Endodermal cell (in vitro differentiated cells): ENCODE data around the gene CDH13. TPM values are rescaled to one million over a fixed set of nuclear protein-coding genes. Genes with fewer than 3 reads are reported as not detected.
A peak's percentile ranks its signal among the peaks of the same experiment; 100 is the strongest.

Experiments
- DNase-seq: peaks from one replicate; pipeline ENCODE4 v3.0.0-alpha.2; 2017
- H3K27ac ChIP-seq: 2 replicates; pipeline ENCODE4 v1.5.1; 2013; ENCODE audit warnings: mild to moderate bottlenecking, low read depth, low read length, moderate library complexity
- H3K27me3 ChIP-seq: 2 replicates; pipeline ENCODE4 v1.6.1; 2013; ENCODE audit warnings: mild to moderate bottlenecking, low read length, moderate library complexity; ENCODE audit not compliant: insufficient read depth, control insufficient read depth, poor library complexity, severe bottlenecking
- H3K36me3 ChIP-seq: 2 replicates; pipeline ENCODE4 v1.7.0; 2013; ENCODE audit warnings: mild to moderate bottlenecking, low read length, moderate library complexity; ENCODE audit not compliant: control insufficient read depth, insufficient read depth
- H3K4me1 ChIP-seq: one replicate; pipeline ENCODE4 v1.7.0; 2013; ENCODE audit warnings: low read length; ENCODE audit not compliant: control insufficient read depth, insufficient read depth
- H3K4me3 ChIP-seq: 2 replicates; pipeline ENCODE4 v1.5.1; 2013; ENCODE audit warnings: mild to moderate bottlenecking, low read length, moderate library complexity
- H3K9ac ChIP-seq: 2 replicates; pipeline ENCODE4 v1.6.1; 2013; ENCODE audit warnings: mild to moderate bottlenecking, low read length, moderate library complexity; ENCODE audit not compliant: poor library complexity, severe bottlenecking; ENCODE audit errors: extremely low read depth
- H3K9me3 ChIP-seq: 2 replicates; pipeline ENCODE4 v1.6.1; 2013; ENCODE audit warnings: mild to moderate bottlenecking, low read length, moderate library complexity; ENCODE audit not compliant: control insufficient read depth
- H3K27ac Mint-ChIP-seq: 2 replicates; pipeline ENCODE4 v1.8.0; 2020; ENCODE audit warnings: mixed read lengths
- H3K27me3 Mint-ChIP-seq: 2 replicates; pipeline ENCODE4 v1.8.0; 2021; ENCODE audit warnings: mild to moderate bottlenecking, mixed read lengths; ENCODE audit not compliant: insufficient read depth
- H3K36me3 Mint-ChIP-seq: 2 replicates; pipeline ENCODE4 v1.8.0; 2020; ENCODE audit warnings: low read depth, mixed read lengths
- H3K4me1 Mint-ChIP-seq: 2 replicates; pipeline ENCODE4 v1.8.0; 2020; ENCODE audit warnings: mixed read lengths
- H3K4me3 Mint-ChIP-seq: 2 replicates; pipeline ENCODE4 v1.8.0; 2020; ENCODE audit warnings: mild to moderate bottlenecking, moderate library complexity, mixed read lengths
- H3K9me3 Mint-ChIP-seq: 2 replicates; pipeline ENCODE4 v1.8.0; 2020; ENCODE audit warnings: mild to moderate bottlenecking, mixed read lengths
- CTCF ChIP-seq: fragments of 200-600 bp; sonication (generic); conservative IDR thresholded peaks from 2 replicates; pipeline ENCODE4 v1.5.0; 2021; ENCODE audit warnings: antibody characterized with exemption, mild to moderate bottlenecking
- WGBS, 2 experiments: methylation state at CpG; one replicate each; pipeline versions ENCODE4 v1.1.5 to v1.1.7; 2013; ENCODE audit warnings: missing lambda C conversion rate in 2 of 2, mixed read lengths in 1 of 2; ENCODE audit not compliant: insufficient coverage in 1 of 2, insufficient read length in 1 of 2; 5-methylcytosine and 5-hydroxymethylcytosine counted together
- total RNA-seq, 2 donors: library from RNA; stranded (reverse); fragmentation: NEBNext Ultra II Directional in 1 of 2; extraction: Animal tissue kit (Norgen Biotek cat#: 25700) in 1 of 2; gene quantifications; 2 replicates in 1 of 2; 3 replicates in 1 of 2; pipeline ENCODE4 v1.2.1, GENCODE V29; 2021

The CDH13 gene
- total RNA-seq, 2 donors from 2014 or later: 0.86 to 1.8 TPM

- H3K27ac Mint-ChIP-seq: no peak overlapping the region
- no peaks in the 10 kb centered on the region for H3K36me3 Mint-ChIP-seq
- Histone ChIP-seq H3K9ac (no peak overlapping the region), H3K4me3 (no peak overlapping the region), H3K27ac (peak overlapping the region; percentile 36), H3K9me3 (peaks cover 5% of the 10 kb centered on the region), H3K27me3 (no peaks in the 10 kb centered on the region), H3K4me1 (no peaks in the 10 kb centered on the region), H3K36me3 (no peaks in the 10 kb centered on the region)
- TF ChIP-seq CTCF: no peak
- 97% methylated on average over 2 of the region's 2 CpGs; no CpG with 5 or more reads in 1 of the 2 experiments for WGBS, 2 experiments
- H3K27me3 Mint-ChIP-seq: no peaks in the 10 kb centered on the region
- DNase-seq: no peak
- no peak overlapping the region for H3K4me3 Mint-ChIP-seq
- peaks cover 3% of the 10 kb centered on the region for H3K4me1 Mint-ChIP-seq
- no peaks in the 10 kb centered on the region for H3K9me3 Mint-ChIP-seq
These were observed 109.5 kb downstream of the CDH13 start for GRCh38 chr16:82736224-82736623.

DNA sequence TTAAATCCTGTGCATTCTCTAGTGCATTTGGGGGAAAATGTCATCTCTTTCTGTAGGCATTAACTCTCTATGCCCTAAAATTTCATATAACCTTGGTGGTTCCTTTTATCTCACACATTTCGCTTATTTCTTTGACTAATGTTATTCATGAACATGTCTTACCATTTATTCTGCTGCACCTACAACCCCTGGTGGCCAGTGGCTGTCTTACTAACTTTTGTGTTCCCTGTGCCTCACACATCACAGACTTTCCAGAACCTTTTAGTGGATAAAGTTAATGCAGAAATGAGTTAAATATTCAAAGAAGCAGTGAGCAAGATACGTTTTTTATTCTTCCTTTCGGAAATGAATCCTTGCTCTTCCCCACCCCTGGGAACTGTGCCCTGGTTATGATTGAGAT is 111.9 kb downstream of the CDH13 start:
- no peaks in the 10 kb centered on the region for H3K9me3 Mint-ChIP-seq
- DNase-seq: peak; percentile 53
- WGBS, 2 experiments: 69% methylated on average over 3 of the region's 3 CpGs; no CpG with 5 or more reads in 1 of the 2 experiments

GRCh38 chr16:82741073-82741615 is 114.4 kb downstream of the CDH13 start:
- WGBS, 2 experiments: 63 to 92% methylated on average over 1 to 5 of the region's 5 CpGs
- TF ChIP-seq CTCF: no peak

More for the DNA sequence above, 111.9 kb downstream of the CDH13 start:
- no peaks in the 10 kb centered on the region for H3K4me1 ChIP-seq
- no peak overlapping the region for H3K27ac Mint-ChIP-seq
- no peak overlapping the region for H3K4me3 ChIP-seq
- TF ChIP-seq CTCF: peak; percentile 78
- H3K27me3 Mint-ChIP-seq: no peaks in the 10 kb centered on the region
- peaks cover 3% of the 10 kb centered on the region for H3K4me1 Mint-ChIP-seq
- H3K27ac ChIP-seq: no peak overlapping the region
- H3K27me3 ChIP-seq: no peaks in the 10 kb centered on the region
- H3K4me3 Mint-ChIP-seq: no peak overlapping the region
- H3K9ac ChIP-seq: no peak overlapping the region
- no peaks in the 10 kb centered on the region for H3K36me3 Mint-ChIP-seq
- no peaks in the 10 kb centered on the region for H3K36me3 ChIP-seq
- H3K9me3 ChIP-seq: peaks cover 5% of the 10 kb centered on the region

More at GRCh38 chr16:82741073-82741615, 114.4 kb downstream of the CDH13 start:
- H3K9me3 Mint-ChIP-seq: no peaks in the 10 kb centered on the region
- peaks cover 3% of the 10 kb centered on the region for H3K4me1 Mint-ChIP-seq
- no peak overlapping the region for H3K4me3 Mint-ChIP-seq
- Histone ChIP-seq H3K9ac (no peak overlapping the region), H3K9me3 (peaks cover 5% of the 10 kb centered on the region), H3K4me1 (no peaks in the 10 kb centered on the region), H3K27me3 (no peaks in the 10 kb centered on the region), H3K27ac (no peak overlapping the region), H3K36me3 (no peaks in the 10 kb centered on the region), H3K4me3 (no peak overlapping the region)
- H3K27ac Mint-ChIP-seq: no peak overlapping the region
- no peaks in the 10 kb centered on the region for H3K27me3 Mint-ChIP-seq
- DNase-seq: no peak
- H3K36me3 Mint-ChIP-seq: no peaks in the 10 kb centered on the region
